Measurements from ENCODE around the gene ZNF593OS.

ZNF593OS gene

DNA sequence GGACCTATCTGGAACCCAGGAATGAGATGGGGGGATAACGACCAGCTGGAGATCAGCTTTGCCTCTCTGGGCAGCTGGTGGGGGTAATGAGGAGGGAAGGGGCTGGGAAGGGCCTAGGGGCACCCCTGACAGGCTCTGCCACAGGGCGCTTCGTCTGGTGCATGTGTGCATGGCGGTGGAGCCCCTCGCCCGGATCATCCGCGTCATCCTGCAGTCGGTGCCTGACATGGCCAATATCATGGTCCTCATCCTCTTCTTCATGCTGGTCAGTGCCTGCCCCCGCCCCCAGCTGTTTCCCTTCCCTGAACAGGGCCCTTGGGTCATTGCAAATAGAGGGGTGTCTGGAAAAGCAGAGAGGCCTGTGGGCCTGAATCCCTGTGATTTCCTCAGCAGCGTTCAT, 26.2 kb upstream of the ZNF593OS start:
- no peaks in the 10 kb centered on the region for H3K27me3 ChIP-seq (replicated peaks)

DNA sequence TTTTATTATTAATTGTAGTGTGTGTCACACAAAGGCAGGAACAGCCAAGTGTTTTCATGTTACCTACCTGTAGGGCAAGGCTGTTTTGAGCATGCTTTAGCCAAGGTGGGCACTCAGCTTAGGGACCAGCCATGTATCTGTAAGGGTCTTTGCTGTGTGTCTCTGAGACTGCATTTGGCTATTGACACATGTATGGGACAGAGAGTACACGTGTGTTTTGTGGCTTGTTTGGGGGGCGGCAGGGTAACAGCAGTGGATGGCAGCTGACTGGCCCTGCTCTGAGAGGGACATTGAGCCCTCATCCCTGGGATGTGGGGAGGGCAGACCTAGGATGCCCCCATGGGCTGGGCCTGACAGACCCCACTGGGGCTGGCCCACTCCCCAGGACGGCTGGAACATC, 25.7 kb upstream of the ZNF593OS start:
- no peak for DNase-seq
- no peak overlapping the region for H3K4me3 ChIP-seq (ENCODE audit: low read depth, low read length)
- TF ChIP-seq, protein P1, sequence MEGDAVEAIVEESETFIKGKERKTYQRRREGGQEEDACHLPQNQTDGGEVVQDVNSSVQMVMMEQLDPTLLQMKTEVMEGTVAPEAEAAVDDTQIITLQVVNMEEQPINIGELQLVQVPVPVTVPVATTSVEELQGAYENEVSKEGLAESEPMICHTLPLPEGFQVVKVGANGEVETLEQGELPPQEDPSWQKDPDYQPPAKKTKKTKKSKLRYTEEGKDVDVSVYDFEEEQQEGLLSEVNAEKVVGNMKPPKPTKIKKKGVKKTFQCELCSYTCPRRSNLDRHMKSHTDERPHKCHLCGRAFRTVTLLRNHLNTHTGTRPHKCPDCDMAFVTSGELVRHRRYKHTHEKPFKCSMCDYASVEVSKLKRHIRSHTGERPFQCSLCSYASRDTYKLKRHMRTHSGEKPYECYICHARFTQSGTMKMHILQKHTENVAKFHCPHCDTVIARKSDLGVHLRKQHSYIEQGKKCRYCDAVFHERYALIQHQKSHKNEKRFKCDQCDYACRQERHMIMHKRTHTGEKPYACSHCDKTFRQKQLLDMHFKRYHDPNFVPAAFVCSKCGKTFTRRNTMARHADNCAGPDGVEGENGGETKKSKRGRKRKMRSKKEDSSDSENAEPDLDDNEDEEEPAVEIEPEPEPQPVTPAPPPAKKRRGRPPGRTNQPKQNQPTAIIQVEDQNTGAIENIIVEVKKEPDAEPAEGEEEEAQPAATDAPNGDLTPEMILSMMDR (IDR thresholded peaks at IDR 0.05; ENCODE audit: low read depth, low read length, missing control alignments): no peak
- in situ Hi-C loops (cut with HindIII; ENCODE audit: low pct_ligation_motif_present, low sequenced_read_pairs): no loop called here
- no peaks in the 10 kb centered on the region for H3K27me3 ChIP-seq (replicated peaks)
- no peak overlapping the region for H3K27ac ChIP-seq
- no peaks in the 10 kb centered on the region for H3K36me3 ChIP-seq (replicated peaks)

More for the DNA sequence above, 26.2 kb upstream of the ZNF593OS start:
- no peak for DNase-seq
- Histone ChIP-seq H3K27ac (no peak overlapping the region), H3K4me3 (ENCODE audit: low read depth, low read length) (no peak overlapping the region), H3K36me3 (replicated peaks) (no peaks in the 10 kb centered on the region)
- in situ Hi-C loops (cut with HindIII; ENCODE audit: low pct_ligation_motif_present, low sequenced_read_pairs): no loop called here
- TF ChIP-seq, protein P1 (IDR thresholded peaks at IDR 0.05; ENCODE audit: low read depth, low read length, missing control alignments): no peak

DNA sequence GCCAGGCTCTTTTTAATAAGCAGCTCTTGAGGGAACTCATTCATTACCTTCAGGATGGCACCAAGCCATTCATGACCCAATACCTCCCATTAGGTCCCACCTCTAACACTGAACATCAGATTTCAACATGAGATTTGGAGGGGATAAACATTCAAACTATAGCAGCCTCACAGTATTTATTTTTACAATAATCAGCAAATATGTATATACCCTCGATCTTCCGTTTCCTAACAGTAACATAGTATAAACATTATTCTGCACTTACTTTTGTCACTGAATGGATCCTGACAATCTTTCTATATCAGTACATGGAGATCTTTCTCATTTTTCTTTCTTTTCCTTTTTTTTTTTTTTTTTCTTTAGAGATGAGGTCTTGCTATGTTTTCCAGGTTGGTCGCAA, 24.2 kb upstream of the ZNF593OS start:
- in situ Hi-C loops (cut with HindIII; ENCODE audit: low pct_ligation_motif_present, low sequenced_read_pairs): no loop called here
- no peak for DNase-seq
- TF ChIP-seq, protein P1 (IDR thresholded peaks at IDR 0.05; ENCODE audit: low read depth, low read length, missing control alignments): no peak

DNA sequence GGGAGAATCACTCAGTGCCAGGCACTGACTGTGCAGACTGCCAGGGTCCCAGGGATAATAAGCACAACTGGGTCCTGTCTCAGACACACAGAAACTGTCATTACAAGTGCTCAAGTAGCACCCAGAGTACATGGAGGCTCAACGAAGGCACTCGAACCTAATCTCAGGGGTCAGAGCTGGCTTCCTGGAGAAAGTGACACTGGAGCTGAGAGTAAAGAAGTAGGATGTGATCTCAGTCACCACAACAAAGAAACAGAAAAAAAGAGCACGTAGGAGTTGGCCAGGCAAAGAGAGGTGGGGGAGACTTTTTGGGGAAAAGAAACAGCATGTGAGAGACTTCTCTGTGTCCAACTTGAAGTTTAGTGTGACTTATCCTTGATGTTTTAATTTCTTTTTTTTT, 20.1 kb upstream of the ZNF593OS start:
- H3K36me3 ChIP-seq (replicated peaks): no peaks in the 10 kb centered on the region
- no peak overlapping the region for H3K27ac ChIP-seq
- H3K4me3 ChIP-seq (ENCODE audit: low read depth, low read length): no peak overlapping the region
- DNase-seq: no peak
- H3K27me3 ChIP-seq (replicated peaks): no peaks in the 10 kb centered on the region
- in situ Hi-C loops (cut with HindIII; ENCODE audit: low pct_ligation_motif_present, low sequenced_read_pairs): no loop called here
- TF ChIP-seq, protein P1 (IDR thresholded peaks at IDR 0.05; ENCODE audit: low read depth, low read length, missing control alignments): no peak

More for the DNA sequence above, 24.2 kb upstream of the ZNF593OS start:
- Histone ChIP-seq H3K4me3 (ENCODE audit: low read depth, low read length) (no peak overlapping the region), H3K27me3 (replicated peaks) (no peaks in the 10 kb centered on the region), H3K36me3 (replicated peaks) (no peaks in the 10 kb centered on the region), H3K27ac (no peak overlapping the region)

DNA sequence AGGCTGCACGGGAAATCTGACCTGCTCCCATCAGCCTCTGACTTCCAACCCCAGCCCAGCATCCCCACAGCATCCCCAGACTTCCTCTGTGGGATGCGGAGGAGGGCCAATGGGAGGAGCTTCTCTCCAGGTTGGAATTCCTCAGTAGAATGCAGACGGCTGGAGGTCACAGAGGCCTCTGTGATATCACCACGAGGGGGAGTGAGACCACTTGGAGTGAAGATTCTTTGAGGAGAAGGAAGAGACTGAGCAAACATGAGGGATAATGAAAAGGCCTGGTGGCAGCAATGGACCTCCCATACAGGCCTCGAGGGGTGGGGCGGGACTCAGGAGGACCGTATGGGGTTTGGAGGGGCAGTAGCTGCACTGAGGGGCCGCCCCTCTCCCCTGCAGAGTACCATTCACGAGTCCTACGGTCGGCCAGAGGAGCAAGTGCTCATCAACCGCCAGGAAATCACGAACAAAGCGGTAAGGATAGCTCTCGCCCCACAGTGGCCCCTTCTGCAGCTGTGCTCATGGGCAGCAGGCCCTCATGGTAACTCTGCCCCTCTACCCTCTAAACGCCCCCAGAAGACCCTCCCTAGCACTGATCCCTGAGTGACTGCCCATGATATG, 18.8 kb upstream of the ZNF593OS start, which contains the start of gene CATSPER4:
TSS of gene CATSPER4 (plus strand) at position 230 of the 615 bp plus-strand sequence. CDS start at position 256, 26 bp downstream.
- Histone ChIP-seq H3K36me3 (replicated peaks) (no peaks in the 10 kb centered on the region), H3K27ac (no peak within 1 kb of the TSS), H3K4me3 (ENCODE audit: low read depth, low read length) (no peak within 1 kb of the TSS), H3K27me3 (replicated peaks) (no peaks in the 10 kb centered on the region)
- in situ Hi-C loops (cut with HindIII; ENCODE audit: low pct_ligation_motif_present, low sequenced_read_pairs): no loop called here
- no peak for DNase-seq
- TF ChIP-seq, protein P1 (IDR thresholded peaks at IDR 0.05; ENCODE audit: low read depth, low read length, missing control alignments): peak; percentile 32

Measured in brain microvascular endothelial cell (primary cell).